Stimulated activated CD4-positive, alpha-beta T cell treated with anti-CD3 and anti-CD28 coated beads, Interleukin-1b, Interleukin-23, amount 100 ng/mL, for 24 hours (primary cell): ENCODE results near the gene MAPKAPK5.
A peak's percentile ranks its signal among the peaks of the same experiment; 100 is the strongest.
"Not testable (repeated sequence)": the region's sequence is repeated elsewhere in the genome, so short reads cannot be mapped to it uniquely, and the experiment has no call there.

Experiments
- DNase-seq, 4 experiments: peaks; one replicate each; pipeline ENCODE4 v3.0.0-alpha.2; 2020; ENCODE audit warnings: low read depth in 4 of 4, low spot score in 1 of 4

The MAPKAPK5 gene, protein sequence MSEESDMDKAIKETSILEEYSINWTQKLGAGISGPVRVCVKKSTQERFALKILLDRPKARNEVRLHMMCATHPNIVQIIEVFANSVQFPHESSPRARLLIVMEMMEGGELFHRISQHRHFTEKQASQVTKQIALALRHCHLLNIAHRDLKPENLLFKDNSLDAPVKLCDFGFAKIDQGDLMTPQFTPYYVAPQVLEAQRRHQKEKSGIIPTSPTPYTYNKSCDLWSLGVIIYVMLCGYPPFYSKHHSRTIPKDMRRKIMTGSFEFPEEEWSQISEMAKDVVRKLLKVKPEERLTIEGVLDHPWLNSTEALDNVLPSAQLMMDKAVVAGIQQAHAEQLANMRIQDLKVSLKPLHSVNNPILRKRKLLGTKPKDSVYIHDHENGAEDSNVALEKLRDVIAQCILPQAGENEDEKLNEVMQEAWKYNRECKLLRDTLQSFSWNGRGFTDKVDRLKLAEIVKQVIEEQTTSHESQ

DNA sequence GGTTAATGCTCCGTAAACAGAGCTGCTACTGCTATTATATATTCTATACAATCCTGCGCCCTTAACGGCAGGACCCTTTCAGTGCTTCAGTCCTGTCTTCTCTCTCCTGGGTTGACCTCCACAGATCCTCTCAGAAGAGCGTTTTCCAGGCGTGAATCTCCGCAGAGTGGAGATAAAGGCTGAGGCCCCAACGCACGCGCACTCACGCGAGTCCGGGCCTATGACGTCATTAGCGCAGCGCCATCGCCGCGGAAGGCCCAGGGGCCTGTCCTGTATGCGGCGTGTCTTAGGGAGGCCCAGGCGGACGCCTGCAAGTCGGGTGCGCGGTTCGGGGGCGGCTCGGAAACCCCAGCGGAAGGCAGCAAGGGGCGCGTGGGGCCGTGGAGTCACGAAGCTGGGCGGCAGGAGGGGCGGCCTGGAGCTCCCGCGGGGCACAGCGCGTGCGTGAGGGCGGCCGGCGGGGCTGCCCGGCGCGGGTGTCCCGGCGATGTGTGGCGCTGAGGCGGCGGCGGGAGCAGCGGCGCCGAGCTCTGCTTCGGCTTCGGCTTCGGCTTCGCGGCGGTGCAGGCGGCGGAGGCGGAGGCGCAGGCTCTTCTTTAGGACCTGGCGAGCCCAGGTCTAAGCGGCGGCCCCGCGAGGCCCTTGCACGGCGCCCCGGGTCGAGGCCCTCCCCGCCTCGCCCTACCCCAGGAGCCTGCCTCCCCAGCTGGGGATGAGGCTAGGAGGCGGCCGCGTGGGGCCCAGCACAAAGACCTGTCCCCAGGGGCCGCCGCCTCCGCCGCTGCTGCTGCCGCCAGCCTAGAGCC lies at the start of gene MAPKAPK5:
TSS of gene MAPKAPK5 (plus strand) at position 479 of the 806 bp plus-strand sequence. CDS start 506 bp downstream, outside the sequence.
- peak; percentile 93 to 98 (median 95) for DNase-seq

DNA sequence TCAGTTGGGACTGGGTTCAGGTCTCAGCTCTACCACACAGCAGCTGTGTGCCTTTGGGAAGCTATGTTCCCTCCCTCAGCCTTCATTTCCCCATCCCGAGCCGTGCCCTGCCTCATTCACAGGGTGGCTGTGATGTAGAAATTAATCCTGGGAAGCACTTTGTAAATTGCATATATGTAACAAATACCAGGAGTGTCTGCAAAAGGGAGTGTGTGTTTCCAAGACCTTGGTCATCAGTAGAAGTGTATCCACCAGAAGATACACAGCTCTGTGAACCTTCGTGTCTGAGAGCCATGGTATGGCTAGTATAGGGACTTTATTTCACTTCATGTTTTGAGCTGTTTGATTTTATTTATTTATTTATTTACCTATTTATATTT lies 49.2 kb upstream of the MAPKAPK5 start:
- DNase-seq = no peak

DNA sequence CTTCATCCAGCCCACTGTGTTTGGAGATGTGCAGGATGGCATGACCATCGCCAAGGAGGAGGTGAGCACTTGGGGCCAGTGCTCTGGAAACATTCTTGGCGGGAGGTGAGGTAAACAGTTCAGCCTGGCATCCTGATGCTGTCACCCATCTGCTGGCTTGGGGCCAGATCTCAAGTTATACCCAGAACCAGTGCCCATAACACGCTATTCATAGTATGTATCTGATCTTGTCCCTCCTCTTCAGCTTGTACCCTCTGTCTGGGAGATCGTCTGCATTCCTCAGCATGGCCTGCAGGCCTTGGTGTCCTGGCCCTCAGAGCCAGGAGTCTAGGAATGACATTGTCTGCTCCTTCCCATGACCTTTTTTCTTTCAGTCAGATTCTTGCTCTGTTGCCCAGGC lies 43.8 kb upstream of the MAPKAPK5 start:
- DNase-seq = no peak

DNA sequence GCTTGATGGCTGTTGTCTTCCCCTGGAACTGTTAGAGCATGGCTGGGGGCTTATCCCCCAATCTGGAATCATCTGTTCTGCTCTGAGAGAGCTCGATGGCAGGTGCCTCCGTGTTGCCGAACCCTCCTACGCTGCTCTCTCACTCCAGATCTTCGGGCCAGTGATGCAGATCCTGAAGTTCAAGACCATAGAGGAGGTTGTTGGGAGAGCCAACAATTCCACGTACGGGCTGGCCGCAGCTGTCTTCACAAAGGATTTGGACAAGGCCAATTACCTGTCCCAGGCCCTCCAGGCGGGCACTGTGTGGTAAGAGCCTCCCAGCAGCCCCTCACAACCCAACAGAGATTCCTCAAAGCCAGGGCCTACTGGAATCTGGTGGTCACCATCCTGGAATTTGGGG lies 42.3 kb upstream of the MAPKAPK5 start:
- DNase-seq = no peak

DNA sequence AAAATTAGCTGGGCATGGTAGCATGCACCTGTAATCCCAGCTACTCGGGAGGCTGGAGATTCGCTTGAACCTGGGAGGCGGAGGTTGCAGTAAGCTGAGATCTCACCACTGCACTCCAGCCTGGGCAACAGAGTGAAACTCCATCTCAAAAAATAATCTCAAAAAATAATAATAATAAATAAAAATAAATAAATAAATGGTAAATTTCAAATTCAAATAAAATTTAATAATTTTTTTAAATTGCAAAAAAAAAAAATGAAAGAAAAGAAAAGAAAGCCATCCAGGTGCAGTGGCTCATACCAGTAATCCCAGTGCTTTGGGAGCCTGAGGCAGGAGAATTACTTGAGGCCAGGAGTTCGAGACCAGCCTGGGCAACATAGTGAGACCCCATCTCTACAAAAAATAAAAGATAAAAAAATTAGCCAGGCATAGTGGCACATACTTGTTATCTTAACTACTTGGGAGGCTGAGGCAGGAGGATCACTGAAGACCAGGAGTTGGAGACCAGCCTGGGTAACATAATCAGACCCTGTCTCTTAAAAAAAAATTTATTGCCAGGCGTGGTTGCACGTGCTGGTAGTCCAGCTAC lies 38.9 kb upstream of the MAPKAPK5 start:
- DNase-seq = no peak

DNA sequence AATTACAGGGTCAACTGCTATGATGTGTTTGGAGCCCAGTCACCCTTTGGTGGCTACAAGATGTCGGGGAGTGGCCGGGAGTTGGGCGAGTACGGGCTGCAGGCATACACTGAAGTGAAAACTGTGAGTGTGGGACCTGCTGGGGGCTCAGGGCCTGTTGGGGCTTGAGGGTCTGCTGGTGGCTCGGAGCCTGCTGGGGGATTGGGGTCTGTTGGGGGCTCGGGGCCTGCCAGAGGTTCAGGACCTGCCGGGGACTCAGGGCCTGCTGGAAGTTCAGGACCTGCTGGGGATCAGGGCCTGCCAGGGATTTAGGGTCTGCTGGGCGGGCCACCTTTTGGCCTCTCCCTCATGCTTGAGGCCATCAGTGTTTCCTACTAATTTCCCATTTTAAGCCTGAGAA lies 38.2 kb upstream of the MAPKAPK5 start:
- DNase-seq = no peak

DNA sequence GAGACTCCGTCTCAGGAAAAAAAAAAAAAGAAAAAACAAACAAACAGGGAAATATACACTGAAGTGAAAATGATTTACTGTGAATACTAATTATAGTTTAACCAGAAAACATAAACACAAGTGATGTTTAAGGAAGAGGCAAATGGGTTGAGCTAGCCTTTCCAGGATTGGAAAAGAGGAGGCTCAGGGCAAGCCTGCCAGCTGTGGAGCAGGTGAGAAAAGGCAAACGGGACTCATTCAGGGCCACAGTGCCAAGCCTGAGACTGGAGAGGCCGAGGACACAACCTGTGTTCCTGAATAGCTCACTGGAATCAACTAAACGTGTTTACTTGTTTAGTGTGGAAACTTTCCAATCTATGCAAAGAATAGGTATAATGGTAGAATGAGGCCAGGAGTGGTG lies 35.7 kb upstream of the MAPKAPK5 start:
- no peak for DNase-seq

DNA sequence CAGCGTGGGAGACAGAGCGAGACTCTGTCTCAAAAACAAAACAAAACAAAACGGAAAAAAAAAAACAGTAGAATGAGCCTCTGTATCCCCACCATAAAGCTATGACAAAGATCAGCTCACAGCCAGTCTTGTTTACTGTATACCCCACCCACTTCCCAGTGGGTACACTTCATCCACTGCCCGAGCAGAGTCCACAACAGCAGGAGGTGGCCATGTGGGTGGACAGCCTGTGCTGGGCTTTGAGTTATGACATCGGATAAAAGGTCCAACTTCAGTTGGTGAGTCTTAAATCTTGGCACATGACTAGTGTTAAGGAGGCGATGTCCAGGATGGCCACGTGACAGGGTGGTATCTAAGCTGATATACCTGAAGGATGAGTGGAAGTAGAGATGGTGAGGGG lies 34.8 kb upstream of the MAPKAPK5 start:
- no peak for DNase-seq

DNA sequence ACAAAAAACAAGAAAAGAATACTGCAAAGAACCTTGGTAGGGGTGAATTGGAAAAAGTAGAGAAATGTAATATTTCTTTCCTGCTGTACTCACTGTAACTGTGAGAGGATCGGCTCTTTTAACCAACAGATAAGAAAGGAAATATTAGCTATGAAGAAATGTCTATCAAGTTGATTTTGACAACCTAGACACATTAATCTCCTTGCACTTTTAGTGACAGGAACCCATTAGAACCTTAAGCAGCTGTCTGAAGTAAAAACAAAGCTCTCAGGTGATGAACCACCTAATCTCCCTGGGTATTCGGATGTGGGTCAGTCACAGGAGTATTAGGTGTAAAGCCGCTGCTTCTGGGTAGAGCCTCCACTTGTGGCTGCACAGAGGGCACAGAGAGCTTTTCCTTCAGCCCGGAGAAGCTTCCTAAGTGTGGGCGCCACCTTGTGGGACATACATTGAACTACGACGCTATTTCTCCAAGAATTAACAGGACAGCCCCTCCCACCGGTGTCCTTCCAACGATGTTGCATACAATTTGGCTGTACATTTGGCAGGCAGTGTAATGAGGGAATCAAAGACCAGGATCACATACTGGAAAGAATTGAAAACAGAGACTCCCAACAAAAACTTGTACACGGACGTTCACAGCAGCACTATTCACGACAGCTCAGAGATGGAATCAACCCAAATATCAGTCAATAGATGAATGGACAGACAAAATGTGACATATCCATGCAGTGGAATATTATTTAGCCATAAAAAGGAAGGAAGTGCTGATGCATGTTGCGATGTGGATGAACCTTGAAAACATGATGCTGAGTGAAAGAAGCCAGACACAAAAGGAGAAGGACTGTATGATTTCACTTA lies 28.9 kb upstream of the MAPKAPK5 start:
- DNase-seq = peak; percentile 30 to 59 (median 38)

DNA sequence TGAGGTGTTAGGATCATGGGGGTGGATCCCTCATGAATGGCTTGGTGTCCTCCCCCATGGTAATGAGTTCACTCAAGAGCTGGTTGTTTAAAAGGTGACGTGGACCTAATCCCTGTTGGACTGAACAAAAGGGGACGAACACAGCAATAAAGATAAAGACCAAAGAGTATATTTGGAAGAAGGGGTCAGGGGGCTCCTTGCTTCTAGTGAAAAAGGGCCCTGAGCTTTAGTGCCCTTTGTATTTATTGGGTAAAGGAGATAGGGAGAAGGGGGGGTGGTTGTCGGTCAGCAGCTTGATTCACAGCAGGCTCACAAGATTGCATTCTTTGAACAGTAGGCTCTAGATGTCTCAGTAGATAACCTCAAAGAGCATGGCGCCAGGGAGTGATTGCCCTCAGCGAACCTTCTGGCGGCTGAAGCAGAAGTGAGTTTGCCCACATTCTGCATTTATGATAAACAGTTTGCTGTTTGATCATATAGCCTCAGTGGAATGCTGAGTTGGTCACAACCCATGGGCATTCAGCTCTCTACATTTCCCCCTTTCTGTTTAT lies 25.9 kb upstream of the MAPKAPK5 start:
- DNase-seq = no peak

DNA sequence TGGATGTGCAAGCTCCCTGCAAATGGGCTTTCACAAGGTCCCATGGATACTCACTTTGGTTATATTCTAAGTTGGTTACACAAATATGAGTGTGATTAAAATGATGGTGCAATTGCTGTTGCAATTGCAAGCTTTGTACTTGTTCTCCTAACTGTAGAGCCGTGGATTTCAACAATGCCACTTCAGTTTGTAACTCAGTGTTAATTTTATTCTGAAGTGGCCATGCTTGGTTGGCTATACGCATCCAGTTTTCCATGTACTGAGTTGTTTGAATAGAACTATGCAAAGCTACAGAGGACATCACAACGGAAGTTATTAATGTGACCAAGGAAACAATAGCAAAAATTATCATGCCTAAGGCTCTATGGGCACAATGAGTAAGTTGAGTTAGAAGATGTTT lies 25.1 kb upstream of the MAPKAPK5 start:
- not testable (repeated sequence) for DNase-seq

DNA sequence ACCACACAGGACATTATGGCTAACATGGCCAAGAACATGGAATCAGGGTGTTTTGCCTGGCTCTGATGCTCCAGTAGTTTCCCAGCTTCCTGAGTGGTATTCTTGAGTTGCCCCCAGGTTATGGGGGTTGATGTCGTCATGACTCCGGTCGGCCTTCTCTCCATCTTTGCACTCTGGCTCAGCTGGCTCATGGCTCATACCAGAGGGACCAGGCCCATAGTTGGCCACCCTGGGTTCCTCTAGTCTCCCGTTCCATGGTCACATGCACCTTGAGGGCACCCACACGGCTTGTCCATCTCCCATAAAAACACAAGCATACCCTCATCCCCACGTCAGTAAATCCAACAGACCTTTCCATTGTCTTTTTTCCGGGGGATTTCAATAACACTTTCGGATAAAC lies 23.7 kb upstream of the MAPKAPK5 start:
- no peak for DNase-seq

DNA sequence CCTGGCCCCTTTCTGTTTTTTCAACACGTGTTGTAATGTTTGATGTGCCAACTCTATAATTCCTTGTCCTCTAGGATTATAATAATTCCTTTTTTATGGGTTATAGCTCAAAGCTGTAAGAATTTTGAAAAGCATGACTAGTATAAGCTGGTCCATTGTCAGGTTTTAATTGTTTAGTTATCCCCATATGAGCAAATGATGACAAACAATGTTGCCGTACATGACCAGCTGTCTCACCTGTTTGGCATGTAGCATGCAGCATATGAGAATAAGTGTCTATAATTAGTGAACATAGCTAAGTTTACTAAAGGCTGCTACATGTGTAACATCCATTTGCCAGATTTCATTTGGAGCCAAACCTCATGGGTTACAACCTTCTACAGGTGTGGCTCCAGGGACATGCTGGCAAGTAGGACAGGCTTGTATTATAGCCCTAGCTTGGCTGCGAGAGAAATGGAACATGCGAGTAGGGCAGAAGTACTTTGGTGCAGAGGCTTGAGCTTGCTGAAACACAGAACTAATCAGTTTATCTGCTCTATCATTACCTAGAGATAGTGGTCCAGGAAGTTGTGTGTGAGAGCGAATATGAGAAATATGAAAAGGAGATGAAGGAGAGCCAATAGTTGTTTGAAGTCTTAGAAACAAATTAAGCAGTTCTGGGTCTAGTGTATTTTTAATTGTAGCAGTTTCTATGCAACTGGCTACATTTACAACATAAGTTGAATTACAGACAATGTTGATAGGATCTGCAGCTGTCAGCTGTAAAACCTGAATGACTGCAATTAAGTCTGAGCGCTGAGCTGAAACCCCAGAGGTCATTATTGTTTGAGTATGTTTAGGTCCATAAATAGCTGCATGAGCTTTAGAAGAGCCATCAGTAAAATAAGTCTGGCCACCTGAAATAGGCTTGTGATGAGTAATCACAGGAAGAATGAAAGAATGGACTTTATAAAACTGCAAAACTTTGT lies 22.6 kb upstream of the MAPKAPK5 start:
- no peak for DNase-seq

DNA sequence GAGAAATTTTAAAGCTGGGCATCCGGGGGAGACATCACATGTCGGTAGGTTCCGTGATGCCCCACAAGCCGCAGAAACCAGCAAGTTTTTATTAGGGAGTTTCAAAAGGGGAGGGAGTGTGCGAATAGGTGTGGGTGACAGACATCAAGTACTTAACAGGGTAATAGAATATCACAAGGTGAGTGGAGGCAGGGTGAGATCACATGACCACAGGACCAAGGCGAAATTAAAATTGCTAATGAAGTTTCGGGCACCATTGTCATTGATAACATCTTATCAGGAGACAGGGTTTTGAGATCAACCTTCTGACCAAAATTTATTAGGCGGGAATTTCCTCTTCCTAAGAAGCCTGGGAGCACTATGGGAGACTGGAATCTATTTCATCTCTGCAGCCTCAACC lies 21.2 kb upstream of the MAPKAPK5 start:
- not testable (repeated sequence) for DNase-seq

DNA sequence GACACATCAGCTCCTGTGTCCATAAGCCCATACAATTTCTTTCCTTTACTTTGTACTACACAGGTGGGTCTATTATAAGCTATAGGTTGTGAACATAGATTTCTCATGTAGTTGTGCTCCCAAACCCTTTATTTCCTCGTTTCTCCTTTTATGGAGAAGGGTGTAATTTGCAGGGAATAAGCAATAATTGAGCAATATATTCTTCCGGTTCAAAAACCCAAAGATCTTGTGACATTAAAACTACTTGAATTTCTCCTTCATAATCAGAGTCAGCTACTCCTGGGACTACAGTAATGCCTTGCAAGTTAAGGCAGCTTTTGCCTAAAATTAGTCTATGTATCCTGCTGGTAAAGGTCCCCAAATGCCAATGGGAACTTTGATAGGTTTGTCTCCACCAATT lies 19.1 kb upstream of the MAPKAPK5 start:
- DNase-seq = no peak

DNA sequence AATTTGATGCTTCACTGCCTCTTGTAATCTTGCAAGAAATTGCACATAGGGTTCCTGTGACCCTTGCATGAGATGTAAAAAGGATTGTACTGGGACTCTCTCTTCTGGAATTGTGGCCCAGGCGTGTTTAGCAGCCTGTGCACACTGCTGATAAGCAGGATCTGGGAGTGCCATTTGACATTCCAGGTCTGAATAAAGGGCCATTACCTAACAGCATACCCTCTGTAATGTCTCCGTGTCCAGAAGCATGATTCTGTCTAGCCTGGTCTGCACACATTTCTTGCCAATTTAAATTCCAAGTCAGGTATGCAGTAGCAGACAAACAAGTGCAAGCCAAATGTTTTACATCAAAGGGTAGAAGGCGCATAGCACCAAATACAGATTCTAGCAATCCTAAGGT lies 18.1 kb upstream of the MAPKAPK5 start:
- no peak for DNase-seq

DNA sequence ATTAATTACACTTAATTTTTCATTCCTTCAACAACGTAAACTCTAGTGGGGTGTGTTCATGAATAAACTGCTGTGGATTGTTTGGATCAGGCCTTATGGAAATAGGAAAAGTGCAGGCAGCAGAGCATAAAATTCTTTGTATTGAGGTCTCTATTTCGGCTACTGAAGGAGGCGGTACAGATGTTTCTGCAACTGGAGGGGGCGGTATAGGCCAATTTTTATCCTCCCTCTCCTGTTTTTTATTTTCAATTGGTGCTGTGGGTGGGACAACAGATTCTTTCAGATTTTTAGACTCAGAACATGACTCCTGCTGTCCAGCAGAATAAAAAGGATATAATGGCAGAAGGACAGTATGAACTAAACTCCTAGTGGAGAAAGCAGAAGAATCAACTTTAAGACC lies 17.7 kb upstream of the MAPKAPK5 start:
- DNase-seq = not testable (repeated sequence)

DNA sequence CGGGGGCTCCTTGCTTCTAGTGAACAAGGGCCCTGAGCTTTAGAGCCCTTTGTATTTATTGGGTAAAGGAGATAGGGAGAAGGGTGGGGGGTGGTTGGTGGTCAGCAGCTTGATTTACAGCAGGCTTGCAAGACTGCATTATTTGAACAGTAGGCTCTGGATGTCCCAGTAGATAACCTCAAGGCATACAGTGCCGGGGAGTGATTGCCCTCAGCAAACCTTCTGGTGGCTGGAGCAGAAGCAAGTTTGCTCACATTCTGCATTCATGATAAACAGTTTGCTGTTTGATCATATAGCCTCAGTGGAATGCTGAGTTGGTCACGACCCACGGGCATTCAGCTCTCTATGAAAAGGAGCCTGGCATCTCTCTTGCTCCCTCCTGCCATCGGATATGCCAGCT lies 16.5 kb upstream of the MAPKAPK5 start:
- DNase-seq = no peak

DNA sequence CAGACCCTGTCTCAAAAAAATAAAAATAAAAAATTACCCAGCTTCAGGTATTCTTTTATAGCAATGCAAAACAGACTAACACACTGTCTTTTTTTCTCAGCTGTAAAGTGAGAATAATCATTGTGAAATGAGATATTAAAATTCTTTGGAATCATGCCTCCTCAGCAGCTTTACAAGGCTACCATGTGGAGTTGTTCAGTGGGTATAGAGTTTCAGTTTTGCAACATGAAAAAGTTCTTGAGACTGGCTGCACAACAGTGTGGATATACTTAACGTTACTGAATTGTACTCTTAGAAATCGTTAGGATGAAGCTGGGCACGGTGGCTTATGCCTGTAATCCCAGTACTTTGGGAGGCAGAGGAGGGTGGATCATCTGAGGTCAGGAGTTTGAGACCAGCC lies 15.7 kb upstream of the MAPKAPK5 start:
- DNase-seq = no peak
